ENCODE results near the gene PAF1.

The PAF1 gene

GRCh38 chr19:39398297-39398864 is 7.5 kb upstream of the PAF1 start:
- H3K27ac ChIP-seq: peak overlapping the region; percentile 36; the same call in 1 of the 2 replicates
- TF ChIP-seq ZFX (IDR thresholded peaks at IDR 0.05; ENCODE audit: borderline replicate concordance): no peak
- no peak for TF ChIP-seq CTCF (IDR thresholded peaks at IDR 0.05)

- peak overlapping the region; percentile 36 for H3K27ac ChIP-seq
- TF ChIP-seq ZFX (IDR thresholded peaks at IDR 0.05; ENCODE audit: borderline replicate concordance): no peak
- peak; percentile 97 for TF ChIP-seq CTCF (IDR thresholded peaks at IDR 0.05)
These were observed 6.7 kb upstream of the PAF1 start for GRCh38 chr19:39397360-39398296.

GRCh38 chr19:39390451-39390750 is 505 bp downstream of the PAF1 start:
- TF ChIP-seq ZFX (IDR thresholded peaks at IDR 0.05; ENCODE audit: borderline replicate concordance) (no peak), CTCF (IDR thresholded peaks at IDR 0.05) (no peak)
- H3K27ac ChIP-seq: peak overlapping the region; percentile 91

- no peak for TF ChIP-seq CTCF (IDR thresholded peaks at IDR 0.05)
- TF ChIP-seq ZFX (IDR thresholded peaks at IDR 0.05; ENCODE audit: borderline replicate concordance): no peak
- peak overlapping the region; percentile 91 for H3K27ac ChIP-seq
These were observed 1.1 kb downstream of the PAF1 start for GRCh38 chr19:39389631-39390414.

GRCh38 chr19:39388657-39389056 is 2.2 kb downstream of the PAF1 start:
- no peak for TF ChIP-seq CTCF (IDR thresholded peaks at IDR 0.05)
- TF ChIP-seq ZFX (IDR thresholded peaks at IDR 0.05; ENCODE audit: borderline replicate concordance): no peak
- H3K27ac ChIP-seq: no peak overlapping the region

GRCh38 chr19:39386557-39386956 is 4.3 kb downstream of the PAF1 start:
- TF ChIP-seq CTCF (IDR thresholded peaks at IDR 0.05) (no peak), ZFX (IDR thresholded peaks at IDR 0.05; ENCODE audit: borderline replicate concordance) (no peak)
- no peak overlapping the region for H3K27ac ChIP-seq

Measured in 22Rv1 (cell line).